ENCODE results near the gene MRPS2.

The MRPS2 gene

DNA sequence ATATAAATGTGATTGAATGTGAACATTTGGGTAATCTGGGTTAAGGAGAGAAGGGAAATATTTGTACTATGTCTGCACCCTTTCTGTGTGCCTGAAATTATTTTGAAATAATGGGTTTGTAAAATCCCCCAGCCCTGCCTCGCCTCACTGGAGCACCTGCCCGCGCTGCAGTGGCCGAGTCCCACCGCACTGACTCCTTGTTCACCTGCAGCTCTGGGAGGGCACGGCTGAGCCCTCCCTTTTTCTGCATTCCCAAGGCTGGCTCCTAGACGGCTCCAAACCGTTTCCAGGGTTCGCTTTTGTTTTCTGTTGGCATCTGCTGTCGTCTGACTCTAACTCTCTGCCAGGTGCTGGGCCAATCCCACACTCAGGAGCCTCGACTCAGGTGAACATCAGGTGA, 38.5 kb upstream of the MRPS2 start:
- Histone ChIP-seq H3K36me3 (replicated peaks) (no peaks in the 10 kb centered on the region), H3K27ac (no peak overlapping the region), H3K27me3 (replicated peaks) (peaks cover 2% of the 10 kb centered on the region), H3K4me3 (ENCODE audit: low read depth, low read length) (no peak overlapping the region)
- in situ Hi-C loops (cut with HindIII; ENCODE audit: low pct_ligation_motif_present, low sequenced_read_pairs) = no loop called here
- DNase-seq = no peak
- TF ChIP-seq, protein P1, sequence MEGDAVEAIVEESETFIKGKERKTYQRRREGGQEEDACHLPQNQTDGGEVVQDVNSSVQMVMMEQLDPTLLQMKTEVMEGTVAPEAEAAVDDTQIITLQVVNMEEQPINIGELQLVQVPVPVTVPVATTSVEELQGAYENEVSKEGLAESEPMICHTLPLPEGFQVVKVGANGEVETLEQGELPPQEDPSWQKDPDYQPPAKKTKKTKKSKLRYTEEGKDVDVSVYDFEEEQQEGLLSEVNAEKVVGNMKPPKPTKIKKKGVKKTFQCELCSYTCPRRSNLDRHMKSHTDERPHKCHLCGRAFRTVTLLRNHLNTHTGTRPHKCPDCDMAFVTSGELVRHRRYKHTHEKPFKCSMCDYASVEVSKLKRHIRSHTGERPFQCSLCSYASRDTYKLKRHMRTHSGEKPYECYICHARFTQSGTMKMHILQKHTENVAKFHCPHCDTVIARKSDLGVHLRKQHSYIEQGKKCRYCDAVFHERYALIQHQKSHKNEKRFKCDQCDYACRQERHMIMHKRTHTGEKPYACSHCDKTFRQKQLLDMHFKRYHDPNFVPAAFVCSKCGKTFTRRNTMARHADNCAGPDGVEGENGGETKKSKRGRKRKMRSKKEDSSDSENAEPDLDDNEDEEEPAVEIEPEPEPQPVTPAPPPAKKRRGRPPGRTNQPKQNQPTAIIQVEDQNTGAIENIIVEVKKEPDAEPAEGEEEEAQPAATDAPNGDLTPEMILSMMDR (IDR thresholded peaks at IDR 0.05; ENCODE audit: low read depth, low read length, missing control alignments) = no peak

DNA sequence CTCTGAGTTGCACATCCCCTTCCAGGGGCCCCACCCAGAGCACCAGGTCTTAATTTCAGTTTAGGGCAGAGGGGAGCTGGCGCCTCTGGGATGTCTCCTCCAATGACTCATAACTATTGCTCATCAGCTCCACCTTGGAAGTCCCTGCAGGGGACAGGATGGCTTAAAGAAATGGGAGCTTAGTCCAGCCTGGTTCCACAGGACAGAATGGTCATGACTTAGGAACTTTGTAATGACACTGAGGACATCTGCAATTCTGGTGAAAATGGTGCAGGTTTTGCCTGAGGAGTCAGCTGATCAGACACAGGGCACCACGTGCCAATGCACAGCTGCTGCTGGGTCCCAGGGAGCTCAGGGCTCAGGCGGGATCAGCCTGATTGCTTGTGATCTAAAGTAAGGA, 37.3 kb upstream of the MRPS2 start:
- TF ChIP-seq, protein P1 (IDR thresholded peaks at IDR 0.05; ENCODE audit: low read depth, low read length, missing control alignments) = no peak
- H3K4me3 ChIP-seq (ENCODE audit: low read depth, low read length) = no peak overlapping the region
- H3K27ac ChIP-seq = no peak overlapping the region
- H3K36me3 ChIP-seq (replicated peaks) = no peaks in the 10 kb centered on the region
- no peaks in the 10 kb centered on the region for H3K27me3 ChIP-seq (replicated peaks)
- in situ Hi-C loops (cut with HindIII; ENCODE audit: low pct_ligation_motif_present, low sequenced_read_pairs) = no loop called here
- DNase-seq = peak; percentile 28

DNA sequence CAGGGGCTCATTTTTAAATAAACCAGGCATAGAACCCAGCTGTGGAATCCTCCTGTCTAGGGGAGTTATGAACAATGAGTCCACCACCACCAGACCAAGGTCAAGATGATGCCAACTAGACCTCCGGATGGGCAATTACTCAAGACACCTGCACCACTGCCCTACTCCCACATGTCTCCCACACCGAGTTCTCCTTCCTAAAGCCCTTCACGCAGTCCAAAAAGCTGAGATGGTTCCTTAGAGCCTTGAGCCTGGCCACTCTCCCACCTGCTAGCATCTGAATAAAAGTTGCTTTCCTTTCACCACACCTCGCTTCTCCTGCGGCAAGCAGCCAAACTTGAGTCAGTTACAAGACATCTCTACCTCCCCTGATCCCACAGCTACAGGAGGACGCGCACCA, 36.3 kb upstream of the MRPS2 start:
- no peak overlapping the region for H3K4me3 ChIP-seq (ENCODE audit: low read depth, low read length)
- H3K36me3 ChIP-seq (replicated peaks) = no peaks in the 10 kb centered on the region
- no peak for DNase-seq
- in situ Hi-C loops (cut with HindIII; ENCODE audit: low pct_ligation_motif_present, low sequenced_read_pairs) = no loop called here
- H3K27me3 ChIP-seq (replicated peaks) = no peaks in the 10 kb centered on the region
- TF ChIP-seq, protein P1 (IDR thresholded peaks at IDR 0.05; ENCODE audit: low read depth, low read length, missing control alignments) = no peak
- no peak overlapping the region for H3K27ac ChIP-seq

DNA sequence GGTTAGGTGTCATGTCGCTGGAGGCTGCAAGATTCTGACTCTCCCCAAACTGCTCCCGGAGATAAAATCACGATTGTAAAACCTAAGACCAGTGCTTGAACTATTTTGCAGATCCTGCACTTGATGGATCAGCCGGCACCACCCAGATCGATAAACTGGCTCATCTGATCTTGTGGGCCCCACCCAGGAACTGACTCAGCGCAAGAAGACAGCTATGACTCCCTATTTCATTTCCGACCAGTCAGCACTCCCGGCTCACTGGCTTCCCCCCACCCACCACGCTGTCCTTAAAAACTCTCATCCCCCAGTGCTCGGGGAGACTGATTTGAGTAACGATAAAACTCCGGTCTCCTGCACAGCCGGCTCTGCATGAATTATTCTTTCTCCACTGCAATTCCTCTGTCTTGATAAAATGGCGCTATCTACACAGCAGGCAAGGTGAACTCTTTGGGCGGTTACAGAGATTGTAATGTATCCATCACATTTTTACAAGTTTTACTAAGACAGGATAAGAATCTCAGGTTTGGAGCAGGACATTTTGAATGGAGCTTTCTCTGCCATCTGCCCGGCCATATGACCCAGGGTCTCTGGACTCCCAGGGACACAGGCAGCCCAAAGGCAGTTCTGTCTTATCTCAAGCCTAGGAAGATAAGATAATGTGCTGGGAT, 31.5 kb upstream of the MRPS2 start:
- no peak overlapping the region for H3K27ac ChIP-seq
- H3K27me3 ChIP-seq (replicated peaks) = no peaks in the 10 kb centered on the region
- H3K4me3 ChIP-seq (ENCODE audit: low read depth, low read length) = no peak overlapping the region
- DNase-seq = peak; percentile 34
- in situ Hi-C loops (cut with HindIII; ENCODE audit: low pct_ligation_motif_present, low sequenced_read_pairs) = no loop called here
- H3K36me3 ChIP-seq (replicated peaks) = no peaks in the 10 kb centered on the region
- TF ChIP-seq, protein P1 (IDR thresholded peaks at IDR 0.05; ENCODE audit: low read depth, low read length, missing control alignments) = no peak

DNA sequence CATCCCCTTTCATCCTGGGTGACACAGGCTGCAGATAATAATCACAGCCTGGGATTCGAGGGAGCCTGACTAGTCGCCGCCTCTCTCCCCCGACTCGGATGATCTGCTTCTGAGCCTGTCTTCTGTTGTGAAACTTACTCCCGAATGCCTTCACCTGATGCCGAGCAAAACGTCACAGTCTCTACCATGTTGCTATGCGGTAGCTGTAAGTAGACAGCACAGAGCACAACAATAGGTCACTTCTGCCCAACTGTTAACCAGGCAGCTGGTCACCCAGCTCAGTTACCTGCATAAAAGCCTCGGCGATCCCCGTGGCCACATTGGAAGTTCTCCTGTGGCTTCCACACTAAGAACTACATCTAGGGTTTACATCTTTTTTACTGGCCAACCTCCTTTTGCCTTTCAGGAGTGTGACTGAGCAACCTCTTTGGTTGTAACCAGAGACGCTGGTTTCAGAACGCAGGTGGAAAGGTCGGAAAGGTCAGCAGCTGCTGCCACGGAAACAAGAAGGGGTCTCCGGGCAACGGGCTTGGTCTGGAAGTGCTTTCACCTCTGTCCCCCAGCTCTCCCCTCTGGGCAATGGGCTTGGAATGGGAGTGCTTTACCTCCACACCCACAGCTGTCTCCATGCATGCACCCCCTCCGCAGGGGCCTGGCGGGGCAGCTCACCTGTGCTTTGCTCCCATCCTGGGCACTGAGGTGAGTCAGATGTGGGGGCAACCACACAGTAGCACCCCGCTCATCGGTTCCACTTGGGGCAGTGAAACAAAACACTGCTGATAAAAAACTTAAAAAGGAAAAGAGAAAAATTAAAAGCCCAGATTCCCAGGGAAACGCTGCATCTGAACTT, 28.5 kb upstream of the MRPS2 start:
- no peak for DNase-seq
- TF ChIP-seq, protein P1 (IDR thresholded peaks at IDR 0.05; ENCODE audit: low read depth, low read length, missing control alignments) = no peak
- Histone ChIP-seq H3K27ac (no peak overlapping the region), H3K4me3 (ENCODE audit: low read depth, low read length) (no peak overlapping the region), H3K27me3 (replicated peaks) (no peaks in the 10 kb centered on the region), H3K36me3 (replicated peaks) (no peaks in the 10 kb centered on the region)
- in situ Hi-C loops (cut with HindIII; ENCODE audit: low pct_ligation_motif_present, low sequenced_read_pairs) = no loop called here

Data from brain microvascular endothelial cell (primary cell).